ENCODE data around the gene SERPINE2.

SERPINE2 gene

DNA sequence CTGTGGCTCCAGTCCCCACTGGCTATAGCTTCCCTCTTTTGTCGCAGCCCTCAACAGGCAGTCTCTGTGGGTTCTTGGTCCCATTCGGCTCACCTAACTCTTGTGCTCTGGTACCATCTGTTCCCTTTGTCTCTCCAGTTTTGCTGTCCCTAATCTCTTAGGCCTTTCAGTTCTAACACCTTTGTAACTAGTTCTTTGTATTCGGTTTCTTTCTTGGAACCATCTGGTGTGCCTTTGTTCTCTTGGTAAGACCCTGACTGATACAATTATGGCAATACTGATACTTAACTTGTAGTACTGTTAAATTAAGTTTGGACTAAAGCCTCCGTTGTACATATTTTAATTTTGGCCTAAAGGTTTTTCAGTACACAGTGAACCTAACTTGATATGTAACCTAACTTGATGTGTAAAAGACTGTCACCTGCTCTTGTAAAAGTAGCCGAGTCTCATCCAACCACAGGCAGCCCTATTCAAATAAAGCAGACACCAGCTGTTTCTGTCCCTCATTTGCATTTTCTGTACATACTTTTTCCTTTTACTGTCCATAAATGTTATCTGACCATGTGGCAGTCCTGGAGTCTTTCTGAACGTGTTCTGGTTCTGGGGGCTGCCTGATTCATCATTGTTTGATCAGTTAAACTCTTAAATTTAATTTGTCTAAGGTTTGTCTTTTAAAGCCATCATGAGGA, 86.7 kb downstream of the SERPINE2 start:
- peak overlapping the region; percentile 80; the same call in 1 of the 2 replicates for H3K27ac ChIP-seq
- TF ChIP-seq ZFX (IDR thresholded peaks at IDR 0.05): no peak
- TF ChIP-seq, protein P1, sequence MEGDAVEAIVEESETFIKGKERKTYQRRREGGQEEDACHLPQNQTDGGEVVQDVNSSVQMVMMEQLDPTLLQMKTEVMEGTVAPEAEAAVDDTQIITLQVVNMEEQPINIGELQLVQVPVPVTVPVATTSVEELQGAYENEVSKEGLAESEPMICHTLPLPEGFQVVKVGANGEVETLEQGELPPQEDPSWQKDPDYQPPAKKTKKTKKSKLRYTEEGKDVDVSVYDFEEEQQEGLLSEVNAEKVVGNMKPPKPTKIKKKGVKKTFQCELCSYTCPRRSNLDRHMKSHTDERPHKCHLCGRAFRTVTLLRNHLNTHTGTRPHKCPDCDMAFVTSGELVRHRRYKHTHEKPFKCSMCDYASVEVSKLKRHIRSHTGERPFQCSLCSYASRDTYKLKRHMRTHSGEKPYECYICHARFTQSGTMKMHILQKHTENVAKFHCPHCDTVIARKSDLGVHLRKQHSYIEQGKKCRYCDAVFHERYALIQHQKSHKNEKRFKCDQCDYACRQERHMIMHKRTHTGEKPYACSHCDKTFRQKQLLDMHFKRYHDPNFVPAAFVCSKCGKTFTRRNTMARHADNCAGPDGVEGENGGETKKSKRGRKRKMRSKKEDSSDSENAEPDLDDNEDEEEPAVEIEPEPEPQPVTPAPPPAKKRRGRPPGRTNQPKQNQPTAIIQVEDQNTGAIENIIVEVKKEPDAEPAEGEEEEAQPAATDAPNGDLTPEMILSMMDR (conservative IDR thresholded peaks at IDR 0.05): no peak

DNA sequence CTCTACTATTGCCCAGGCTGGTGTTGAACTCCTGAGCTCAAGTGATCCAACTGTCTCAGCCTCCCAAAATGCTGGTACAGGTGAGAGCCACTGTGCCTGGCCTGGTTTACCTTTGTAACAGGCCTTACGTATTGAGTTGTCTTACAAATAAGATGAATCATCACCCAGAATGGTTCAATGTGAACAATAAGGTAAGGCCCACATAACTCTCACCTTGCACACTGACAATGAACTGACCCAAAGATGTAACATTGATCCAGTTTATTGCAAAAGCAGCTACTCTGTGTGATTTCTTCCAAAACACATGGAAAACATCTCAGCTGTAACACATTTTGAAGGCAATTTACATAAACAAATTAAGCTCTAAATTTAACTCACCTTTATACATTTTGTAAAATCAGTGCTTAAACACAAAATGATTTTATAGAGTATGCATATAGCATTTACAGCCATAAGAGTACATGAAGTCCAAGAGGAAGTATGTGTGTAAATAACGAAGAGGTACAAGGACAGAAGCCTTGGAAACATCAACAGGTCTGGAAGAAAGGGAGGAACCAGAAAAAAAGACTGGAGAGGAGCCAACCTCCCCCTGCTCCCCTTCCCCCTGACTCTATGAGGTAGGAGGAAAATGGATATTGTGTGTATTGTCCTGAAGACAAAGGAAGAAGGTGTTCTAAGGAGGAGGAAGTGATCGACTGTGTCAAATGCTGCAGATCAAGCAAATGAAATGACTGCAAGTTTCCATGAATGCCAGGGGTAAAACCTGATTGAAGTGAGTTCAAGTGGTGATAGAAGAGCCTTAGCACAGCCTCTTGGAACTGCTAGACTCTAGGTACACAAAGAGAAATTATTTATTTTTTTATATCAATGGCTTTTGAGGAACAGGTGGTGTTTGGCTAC, 88.4 kb downstream of the SERPINE2 start:
- TF ChIP-seq, protein P1 (conservative IDR thresholded peaks at IDR 0.05): no peak
- TF ChIP-seq ZFX (IDR thresholded peaks at IDR 0.05): no peak
- H3K27ac ChIP-seq: peak overlapping the region; percentile 80

DNA sequence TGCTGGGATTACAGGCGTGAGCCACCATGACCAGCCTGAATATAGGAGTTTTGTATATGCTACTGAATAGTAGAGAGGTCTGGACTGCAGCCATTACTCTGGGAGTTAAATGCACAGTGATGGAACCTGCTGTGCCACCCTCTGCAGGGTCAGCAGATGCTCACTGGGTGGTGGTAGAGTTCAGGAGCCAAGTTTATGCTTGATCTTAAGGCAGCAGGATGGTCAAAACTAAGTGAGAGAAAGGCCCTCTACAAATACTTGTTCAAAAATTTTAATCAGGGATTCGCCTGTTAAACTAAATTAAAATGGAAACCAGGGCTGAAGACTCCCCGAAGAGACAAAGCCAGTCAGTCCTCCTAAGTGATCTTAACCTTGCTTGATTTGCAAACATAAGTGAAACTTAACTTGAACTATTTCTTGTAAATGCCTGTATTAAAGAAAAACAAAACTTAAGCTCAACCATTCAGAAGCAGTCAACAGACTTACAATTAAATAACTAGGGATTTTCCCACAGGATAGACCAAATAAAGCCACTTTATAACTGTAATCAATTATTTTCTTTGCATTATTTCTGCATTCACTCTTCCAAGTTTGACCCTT, 89.7 kb downstream of the SERPINE2 start:
- H3K27ac ChIP-seq: peak overlapping the region; percentile 80
- TF ChIP-seq ZFX (IDR thresholded peaks at IDR 0.05): no peak
- TF ChIP-seq, protein P1 (conservative IDR thresholded peaks at IDR 0.05): no peak

DNA sequence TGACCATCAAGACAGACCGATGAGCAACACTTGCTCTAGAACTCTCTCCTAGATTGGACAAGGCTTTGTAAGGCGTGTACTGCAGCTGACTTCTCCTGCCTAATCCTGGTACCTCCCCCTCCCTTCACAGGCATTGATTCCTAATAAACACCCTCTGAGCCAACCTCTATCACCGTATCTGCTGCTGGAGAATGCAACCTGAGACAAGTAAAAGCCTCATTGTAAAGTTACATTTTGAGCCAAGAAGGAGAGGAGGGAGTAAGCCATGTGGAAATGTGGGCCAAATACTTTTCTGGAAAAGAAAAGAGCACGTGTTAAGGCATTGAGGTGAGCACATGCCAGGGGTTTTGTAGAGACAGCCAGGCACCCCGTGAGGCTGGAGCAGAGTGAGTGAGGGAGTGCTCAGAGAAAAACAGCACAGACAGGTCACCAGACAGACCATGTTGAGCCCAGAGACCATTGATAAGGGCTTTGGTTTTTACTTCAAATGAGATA, 91.3 kb downstream of the SERPINE2 start:
- TF ChIP-seq, protein P1 (conservative IDR thresholded peaks at IDR 0.05): no peak
- no peak for TF ChIP-seq ZFX (IDR thresholded peaks at IDR 0.05)

DNA sequence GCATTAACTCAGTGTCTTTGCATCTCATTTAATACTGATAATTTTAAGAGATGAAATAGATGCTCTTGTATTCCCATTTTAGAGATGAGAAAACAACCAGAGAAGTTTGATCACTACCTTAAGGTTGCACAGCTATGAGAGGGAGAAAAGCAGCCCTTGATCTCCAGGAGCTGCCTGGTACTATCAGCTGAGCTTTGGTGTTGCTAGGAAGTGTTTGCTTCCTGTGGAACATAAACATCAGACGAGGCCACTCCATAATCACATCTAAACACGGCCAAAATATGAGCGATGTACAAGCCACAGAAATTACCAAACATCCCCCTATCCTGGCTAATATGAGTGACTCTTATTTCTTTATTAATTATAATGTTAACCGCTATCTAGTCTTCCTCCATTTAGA, 93.3 kb downstream of the SERPINE2 start:
- TF ChIP-seq, protein P1 (conservative IDR thresholded peaks at IDR 0.05): no peak
- no peak for TF ChIP-seq ZFX (IDR thresholded peaks at IDR 0.05)
- H3K27ac ChIP-seq: no peak overlapping the region

More for the DNA sequence above, 91.3 kb downstream of the SERPINE2 start:
- no peak overlapping the region for H3K27ac ChIP-seq

DNA sequence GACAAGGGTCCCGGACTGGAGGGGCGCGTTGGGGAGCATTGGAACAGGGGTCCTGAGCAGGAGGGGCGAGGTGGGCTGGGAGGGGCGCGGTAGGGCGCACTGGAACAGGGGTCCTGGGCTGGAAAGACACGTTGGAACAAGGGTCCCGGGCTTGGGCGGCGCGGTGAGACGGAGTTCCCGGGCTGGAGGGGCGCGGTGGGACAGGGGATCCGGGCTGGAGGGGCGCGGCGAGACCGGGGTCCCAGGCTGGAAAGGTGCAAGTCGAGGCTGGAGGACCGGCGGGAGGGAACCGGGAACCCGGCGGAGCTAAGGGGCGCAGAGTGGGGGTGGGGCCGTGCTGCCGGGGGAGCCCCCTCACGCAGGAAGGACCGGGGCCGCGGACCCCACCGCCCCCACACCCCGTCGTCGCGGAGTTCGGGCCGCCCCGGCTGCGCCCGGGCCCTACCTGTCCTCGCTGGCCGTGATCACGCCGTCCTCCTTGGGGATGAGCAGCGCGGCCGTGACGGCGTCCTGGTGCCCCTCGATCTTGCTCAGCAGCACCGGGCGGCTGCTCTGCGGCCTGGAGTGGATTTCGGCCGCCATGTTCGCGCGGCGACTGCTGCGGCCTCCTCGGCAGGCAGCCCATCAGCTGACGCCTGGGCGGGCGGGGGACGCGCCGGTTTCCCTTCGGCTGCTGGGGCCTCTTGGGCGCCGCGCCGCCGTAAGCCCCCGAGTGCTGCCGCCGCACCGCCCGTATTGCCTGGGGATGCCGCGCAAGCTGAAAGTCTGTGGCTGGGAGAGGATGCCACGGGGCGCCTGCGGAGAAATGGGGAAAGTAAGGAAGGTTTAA, 94.2 kb downstream of the SERPINE2 start, which contains the start of gene WDFY1:
Gene WDFY1 (minus strand): TSS at position 633 of the 829 bp plus-strand sequence. CDS start 51 bp downstream, at position 582.
- H3K27ac ChIP-seq: peak within 1 kb of the TSS; percentile 85
- TF ChIP-seq ZFX (IDR thresholded peaks at IDR 0.05): peak; percentile 87
- TF ChIP-seq, protein P1 (conservative IDR thresholded peaks at IDR 0.05): no peak
